ENCODE data around the gene EBF3.

- TF ChIP-seq, protein P1, sequence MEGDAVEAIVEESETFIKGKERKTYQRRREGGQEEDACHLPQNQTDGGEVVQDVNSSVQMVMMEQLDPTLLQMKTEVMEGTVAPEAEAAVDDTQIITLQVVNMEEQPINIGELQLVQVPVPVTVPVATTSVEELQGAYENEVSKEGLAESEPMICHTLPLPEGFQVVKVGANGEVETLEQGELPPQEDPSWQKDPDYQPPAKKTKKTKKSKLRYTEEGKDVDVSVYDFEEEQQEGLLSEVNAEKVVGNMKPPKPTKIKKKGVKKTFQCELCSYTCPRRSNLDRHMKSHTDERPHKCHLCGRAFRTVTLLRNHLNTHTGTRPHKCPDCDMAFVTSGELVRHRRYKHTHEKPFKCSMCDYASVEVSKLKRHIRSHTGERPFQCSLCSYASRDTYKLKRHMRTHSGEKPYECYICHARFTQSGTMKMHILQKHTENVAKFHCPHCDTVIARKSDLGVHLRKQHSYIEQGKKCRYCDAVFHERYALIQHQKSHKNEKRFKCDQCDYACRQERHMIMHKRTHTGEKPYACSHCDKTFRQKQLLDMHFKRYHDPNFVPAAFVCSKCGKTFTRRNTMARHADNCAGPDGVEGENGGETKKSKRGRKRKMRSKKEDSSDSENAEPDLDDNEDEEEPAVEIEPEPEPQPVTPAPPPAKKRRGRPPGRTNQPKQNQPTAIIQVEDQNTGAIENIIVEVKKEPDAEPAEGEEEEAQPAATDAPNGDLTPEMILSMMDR (IDR thresholded peaks at IDR 0.05): no peak
- TF ChIP-seq POLR2A (IDR thresholded peaks at IDR 0.05): no peak
These were observed 3.5 kb downstream of the EBF3 start for GRCh38 chr10:129960481-129961156.
